NCI-H82 (cell line): ENCODE results near the gene GPX7.
A peak's percentile ranks its signal among the peaks of the same experiment; 100 is the strongest.

Source experiments
- DNase-seq: peaks from one replicate; lab custom pipeline; 2025; lab: John Stamatoyannopoulos, UW

The GPX7 gene

DNA sequence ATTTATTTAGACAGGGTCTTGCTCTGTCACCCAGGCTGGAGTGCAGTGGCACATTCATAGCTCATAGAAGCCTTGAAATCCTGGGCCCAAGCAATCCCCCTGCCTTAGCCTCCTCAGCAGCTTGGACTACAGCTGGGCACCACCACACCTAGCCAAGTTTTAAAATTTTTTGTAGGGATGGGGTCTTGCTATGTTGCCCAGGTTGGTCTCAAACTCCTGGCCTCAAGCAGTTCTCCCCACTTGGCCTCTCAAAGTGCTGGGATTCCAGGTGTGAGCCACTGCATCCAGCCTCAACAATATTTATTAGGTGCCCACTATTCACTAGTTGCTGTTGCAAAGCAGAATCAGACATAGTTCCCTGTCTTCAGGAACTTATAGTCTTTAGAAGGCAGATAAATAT lies 14.1 kb upstream of the GPX7 start:
- DNase-seq, result no peak

DNA sequence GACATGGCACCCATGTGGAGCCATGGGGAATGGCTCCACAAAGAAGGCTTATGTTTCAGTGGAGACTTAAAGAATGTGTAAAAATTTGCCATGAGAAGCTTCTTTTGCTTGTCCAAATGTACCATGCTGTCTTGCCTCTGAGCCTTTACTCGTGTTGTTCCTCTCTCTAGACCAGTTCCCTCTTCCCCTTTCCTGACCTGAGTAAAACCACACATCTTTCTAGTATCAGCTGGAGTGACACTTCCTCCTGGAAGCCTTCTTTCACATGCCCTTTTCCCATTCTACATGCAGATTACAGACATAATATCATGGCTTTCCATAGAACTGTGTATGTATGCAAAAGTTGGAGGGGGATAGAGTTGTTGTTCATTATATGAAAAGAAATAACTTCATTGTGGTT lies 13.6 kb upstream of the GPX7 start:
- no peak for DNase-seq

DNA sequence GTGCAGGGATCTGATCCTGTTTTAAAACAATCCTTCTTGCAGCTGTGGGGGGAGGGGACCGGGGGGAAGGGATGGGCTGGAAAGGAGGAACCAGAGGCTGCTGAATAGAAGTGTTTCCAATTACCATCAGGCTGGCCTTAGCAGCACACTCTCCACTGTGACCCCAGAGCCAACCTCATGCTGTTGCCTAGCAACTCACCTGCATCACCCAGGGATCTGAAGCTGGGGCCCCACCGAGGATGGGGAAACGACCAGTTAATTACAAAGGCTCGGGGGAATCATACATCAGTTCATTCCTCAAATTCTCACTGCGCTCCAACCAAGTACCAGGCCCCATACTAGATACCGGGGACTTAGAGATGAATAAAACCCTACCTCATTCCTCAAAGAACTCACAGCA lies 11.9 kb upstream of the GPX7 start:
- no peak for DNase-seq

DNA sequence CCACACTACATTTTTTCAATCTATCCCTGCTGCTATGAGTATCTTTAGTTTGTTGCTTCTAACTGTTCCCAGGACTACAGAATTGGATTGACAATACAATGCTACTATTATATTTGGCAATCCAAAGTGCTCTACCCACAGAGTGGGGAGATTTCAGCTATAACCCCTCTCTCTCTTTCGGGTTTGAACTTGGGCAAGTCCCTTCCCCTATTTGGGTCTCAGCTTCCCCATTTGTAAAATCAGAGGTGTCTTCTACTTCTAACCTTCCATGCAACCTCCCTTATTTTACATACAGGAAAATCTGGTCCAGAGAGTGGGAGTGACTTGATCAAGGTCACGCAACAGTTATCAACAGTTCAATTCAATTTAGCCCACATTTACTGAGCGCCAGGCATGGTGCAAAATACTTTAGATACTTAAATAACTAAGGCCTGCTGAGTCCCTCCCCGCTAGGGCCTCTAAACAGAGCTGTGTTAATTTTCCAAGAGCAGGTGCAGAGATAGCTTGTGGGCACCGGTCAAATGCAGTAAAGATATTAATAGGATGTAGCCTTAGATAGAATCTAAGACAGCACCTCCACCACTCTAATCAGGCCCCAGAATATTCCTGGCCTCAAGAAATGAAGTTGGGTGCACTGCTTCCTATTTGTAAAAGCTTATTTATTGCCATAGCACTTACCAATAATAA lies 9.4 kb upstream of the GPX7 start:
- no peak for DNase-seq

DNA sequence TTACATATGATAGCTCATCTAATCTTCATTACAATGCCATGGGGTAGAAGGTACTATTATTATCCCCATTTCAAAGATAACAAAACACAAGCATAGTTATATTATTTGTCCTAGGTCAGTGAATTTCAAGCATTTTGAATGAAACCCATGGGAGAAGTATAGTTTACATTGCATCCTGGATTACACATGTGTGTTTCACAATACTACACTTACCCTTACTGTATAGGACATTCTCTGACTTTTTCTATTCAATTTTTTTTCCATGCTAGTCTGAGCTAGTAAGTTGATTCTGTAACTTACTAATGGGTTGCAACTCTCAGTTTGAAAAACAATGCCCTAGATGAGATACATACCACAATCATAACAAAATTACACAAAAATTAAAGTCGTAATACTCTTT lies 8.7 kb upstream of the GPX7 start:
- no peak for DNase-seq

DNA sequence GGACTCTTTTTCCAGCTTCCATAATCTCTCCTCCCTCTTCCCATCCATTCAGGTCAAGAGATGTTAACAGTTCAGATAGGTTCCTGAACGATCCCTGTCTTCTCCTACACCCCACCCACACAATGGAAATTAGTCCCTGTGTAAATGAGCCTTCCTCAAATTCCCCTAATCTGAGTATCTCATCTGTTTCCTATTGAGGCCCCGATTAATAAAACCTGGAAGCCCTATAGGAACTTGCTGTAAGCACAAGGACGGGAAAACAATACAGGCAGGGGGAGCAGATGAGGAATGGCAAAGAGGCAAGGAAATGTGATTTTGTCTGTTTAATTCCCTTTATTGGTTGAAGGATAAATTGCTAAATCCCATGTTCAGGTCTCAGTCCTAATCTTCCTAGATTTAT lies 7.1 kb upstream of the GPX7 start:
- peak; percentile 90 for DNase-seq

DNA sequence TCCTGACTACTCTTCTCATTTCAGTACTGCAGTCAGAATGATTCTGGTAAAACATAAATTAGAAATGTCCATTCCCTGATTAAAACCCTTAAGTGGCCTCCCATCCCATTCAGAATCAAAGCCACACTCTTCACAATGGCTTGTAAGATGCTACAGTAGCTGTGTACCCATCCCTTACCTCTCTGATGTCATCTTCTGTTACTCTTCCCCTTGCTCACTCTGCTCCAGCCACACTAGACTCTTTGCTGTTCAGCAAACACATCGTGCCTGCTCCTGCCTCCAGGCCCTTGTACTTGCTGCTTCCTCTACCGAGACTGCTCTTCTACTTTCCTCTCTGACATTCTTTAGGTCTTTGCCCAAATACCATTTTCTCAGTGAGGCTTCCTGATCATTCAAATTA lies 4.3 kb upstream of the GPX7 start:
- no peak for DNase-seq

DNA sequence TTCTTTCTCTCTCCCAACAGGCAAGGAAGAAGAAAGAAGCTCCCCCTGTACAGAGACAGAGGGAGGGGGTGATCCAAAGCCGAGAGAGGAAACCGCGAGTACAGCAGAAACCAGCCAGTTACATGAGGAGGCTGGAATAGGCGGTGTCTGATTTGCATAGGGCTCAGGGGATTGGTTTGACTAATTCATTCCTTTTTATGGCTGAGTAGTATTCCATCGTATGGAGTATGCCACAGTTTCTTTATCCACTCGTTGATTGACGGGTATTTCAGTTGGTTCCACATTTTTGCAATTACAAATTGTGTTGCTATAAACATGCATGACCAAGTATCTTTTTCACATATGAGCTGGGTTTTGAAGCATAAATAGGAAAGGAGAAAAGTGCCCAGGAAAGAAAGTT lies 3.4 kb upstream of the GPX7 start:
- DNase-seq, result no peak

DNA sequence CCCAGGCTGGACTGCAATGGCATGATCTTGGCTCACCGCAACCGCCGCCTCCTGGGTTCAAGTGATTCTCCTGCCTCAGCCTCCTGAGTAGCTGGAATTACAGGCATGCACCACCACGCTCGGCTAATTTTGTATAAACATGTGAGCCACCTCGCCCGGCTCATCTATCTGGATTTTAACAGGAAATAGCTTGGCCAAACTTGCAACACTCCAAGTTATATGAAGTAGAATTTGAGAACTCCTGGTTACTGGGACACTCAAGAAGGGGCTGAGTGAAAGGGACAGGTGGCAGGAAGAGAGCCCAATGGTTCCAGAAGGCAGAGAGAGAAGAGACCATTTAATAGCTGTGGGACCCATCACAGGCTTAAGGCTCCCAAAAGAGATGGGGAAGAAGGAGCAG lies 2.9 kb upstream of the GPX7 start:
- no peak for DNase-seq

DNA sequence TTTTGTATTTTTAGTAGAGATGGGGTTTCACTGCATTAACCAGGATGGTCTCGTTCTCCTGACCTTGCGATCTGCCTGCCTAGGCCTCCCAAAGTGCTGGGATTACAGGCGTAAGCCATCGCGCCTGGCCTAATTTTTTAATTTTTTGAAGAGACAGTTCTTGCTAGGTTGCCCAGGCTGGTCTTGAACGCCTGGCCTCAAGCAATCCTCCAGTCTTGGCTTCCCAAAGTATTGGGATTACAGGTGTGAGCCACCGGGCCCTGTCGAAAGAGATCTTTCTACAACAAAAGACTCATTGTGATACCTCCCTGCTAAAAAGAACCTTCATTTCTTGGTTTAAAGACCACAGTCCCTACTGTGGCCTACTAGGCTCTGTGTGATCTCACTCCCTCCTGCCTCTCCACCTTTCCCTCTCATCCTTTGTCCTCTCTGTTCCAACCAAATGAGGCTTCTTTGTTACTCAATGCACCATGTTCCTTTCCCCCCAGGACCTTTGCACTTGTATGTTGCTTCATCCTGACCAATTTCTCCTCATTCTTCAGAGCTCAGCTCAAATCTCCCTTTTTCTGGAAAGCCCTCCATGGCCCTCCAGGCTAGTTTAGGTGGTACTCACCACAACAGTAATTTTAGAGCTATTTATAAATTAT lies 1.5 kb upstream of the GPX7 start:
- DNase-seq, result no peak

DNA sequence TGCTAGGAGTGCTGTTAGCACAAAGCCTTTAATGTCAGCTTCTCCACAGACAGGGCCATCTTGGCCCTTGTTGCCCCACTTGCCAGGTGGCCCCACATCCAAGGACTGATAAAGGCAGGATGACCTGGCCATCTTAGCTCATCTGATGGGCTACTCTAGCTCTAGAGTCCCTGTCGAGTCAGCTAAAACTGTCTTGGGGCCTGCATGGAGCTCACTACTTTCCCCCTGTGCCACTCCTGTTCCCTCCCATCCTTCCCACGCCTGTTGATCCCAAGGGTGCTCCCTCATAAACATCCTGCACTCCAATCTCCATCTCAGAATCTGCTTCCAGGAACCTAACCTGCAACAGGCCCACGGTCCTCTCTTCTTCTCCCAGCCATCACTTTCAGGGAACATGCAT lies 652 bp upstream of the GPX7 start:
- no peak for DNase-seq

DNA sequence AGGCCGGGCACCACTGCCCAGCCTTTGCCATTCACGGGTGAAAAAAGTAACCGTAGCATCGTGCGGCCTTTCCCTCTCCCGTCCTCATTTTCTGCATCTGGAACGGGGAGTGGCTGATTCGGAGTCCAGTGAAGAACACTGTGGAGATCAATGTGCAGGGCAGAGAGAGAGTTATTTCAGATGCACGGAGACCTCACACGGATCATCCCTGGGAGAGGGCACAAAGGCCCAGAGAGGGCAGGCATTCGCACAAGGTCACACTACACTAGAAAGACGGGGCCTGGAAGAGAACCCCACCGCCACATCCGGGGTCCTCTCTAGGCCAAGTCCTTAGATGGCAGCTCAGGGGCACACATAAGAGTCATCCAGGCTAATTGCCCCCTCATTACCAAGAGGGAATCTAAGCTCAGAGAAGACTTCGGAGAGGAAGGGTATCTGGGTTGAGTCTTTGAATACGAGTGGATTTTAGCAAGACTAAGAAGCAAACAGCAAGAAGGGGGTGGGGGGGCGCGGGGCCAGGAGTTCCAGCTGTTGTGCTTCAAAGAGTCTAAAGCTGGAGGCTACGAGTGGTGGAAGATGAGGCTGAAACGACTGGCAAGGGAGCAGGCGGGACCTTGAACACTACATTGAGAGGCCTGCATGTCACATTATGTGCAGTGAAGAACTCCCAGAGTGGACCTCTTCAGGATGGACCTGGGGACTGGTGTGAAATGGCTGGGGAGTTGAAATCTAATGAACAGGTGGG lies 857 bp downstream of the GPX7 start:
- no peak for DNase-seq

DNA sequence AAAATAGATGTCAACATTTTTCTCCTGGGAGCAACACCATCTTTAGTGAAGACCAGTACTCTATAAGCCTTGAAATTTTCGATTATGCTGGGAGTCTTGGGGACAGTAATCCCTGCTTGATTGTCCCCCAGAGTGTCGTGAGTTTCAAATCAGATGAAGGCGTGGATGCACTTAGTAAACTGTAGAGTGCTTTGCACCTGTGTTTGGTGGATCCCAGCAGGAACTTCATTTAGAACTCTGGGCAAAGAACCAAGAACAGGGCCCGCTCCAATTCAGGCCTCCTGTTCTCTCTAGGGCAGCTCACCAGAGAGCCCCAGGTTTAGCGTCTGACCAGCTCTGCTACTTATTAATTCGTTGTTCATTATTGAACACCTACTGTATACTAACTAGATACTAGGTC lies 1.5 kb downstream of the GPX7 start:
- DNase-seq, result no peak

DNA sequence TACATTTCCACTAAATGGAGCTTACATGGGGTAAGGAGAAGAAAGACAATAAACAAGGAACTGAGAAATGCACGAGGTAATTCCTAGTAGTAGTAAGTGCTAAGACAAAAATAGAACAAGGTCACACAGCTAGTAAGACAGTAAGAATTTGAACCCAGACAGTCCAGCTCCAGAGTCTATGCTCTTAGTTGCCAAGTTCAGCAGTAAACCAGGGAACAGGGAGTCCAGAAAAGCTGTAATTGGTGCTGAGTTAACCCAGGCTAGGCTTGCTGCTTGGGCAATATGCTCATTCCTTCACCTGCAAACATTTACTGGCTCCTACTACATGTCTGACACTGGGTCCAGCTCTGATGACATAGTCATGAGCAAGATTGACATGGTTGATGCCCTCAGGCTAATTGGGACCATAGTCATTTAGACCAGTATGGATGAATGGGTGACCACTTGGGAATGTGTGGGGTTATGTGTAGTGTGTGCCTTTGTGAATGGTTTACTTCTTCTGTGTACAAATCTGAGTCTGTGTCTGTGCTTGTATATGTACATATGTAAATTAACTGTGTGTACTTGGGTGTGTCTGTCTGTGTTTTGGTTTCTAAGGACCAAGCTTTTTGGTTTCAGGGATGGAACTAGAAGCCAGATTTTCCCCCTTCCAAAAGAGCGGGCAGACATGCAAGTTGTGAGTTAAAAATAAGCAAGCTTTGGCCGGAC lies 2.0 kb downstream of the GPX7 start:
- no peak for DNase-seq

DNA sequence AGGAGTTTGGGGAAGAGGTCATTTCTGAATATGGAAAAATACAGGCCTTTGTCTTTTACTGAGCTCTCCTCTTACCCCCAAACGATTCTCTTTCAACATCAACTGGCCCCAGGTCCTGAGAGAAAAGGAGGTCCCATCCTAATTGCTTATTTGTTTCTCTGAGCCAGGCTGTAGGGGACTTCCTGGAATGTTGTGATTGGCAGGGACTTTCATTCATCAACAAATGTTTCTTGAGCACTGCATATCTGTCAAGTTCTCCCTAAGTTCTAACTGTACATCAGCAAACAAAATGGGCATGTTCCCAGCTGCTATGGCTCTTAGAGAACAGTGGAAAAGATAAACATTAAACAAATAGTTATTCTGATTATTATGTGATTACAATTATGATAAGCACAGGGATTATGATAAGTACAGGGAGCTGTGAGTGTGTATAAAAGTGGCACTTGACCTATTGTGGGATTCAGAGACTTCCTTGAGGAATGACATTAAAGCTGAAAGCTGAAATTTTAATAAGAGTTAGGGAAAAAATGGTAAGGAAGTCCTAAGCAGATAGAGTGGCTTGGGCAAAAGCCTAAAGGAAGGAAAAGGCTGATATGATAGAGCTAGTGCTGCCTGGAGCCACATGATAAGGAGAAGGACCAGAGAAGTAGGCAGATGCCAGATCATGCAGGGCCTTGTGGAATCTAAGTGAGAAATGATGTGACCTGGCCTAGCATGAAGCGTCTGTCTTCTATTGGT lies 11.6 kb downstream of the GPX7 start:
- no peak for DNase-seq

DNA sequence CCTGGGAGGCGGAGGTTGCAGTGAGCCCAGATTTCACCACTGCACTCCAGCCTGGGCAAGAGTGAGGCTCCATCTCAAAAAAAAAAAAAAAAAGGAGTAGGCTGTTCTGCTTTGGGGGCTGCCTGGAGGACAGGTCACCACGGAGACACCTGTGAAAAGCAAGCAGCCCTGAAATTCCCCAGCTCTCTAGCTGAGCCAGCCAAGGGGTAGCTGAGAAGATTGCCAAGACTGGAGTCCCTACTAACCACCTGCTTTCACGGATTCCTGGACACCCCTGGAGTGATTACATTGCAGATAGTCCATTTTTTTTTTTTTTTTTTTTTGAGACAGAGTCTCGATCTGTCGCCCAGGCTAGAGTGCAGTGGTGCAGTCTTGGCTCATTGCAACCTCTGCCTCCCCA lies 12.5 kb downstream of the GPX7 start:
- DNase-seq, result no peak

DNA sequence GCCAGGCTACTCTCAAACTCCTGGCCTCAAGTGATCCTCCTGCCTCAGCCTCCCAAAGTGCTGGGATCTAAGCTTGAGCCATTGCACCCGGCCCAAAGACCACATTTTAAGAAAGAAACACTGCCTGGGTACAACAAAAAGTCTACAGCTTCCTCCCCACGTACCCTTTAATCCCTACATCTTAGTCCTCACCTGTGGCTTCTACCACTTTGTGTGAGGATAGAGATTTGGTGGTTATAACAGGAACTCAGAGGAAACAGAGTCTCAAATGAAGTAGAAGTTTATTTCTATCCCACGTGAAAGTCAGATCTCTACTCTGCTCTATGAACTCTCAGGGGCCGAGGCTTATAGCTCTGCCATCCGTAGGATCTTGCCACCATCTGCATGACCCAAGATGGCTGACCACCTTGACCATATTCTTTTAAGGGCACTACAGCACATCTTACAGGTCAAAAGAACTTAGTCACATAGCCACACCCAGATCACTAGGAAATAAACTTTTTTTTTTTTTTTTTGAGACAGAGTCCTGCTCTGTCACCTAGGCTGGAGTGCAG lies 13.4 kb downstream of the GPX7 start:
- DNase-seq, result no peak

DNA sequence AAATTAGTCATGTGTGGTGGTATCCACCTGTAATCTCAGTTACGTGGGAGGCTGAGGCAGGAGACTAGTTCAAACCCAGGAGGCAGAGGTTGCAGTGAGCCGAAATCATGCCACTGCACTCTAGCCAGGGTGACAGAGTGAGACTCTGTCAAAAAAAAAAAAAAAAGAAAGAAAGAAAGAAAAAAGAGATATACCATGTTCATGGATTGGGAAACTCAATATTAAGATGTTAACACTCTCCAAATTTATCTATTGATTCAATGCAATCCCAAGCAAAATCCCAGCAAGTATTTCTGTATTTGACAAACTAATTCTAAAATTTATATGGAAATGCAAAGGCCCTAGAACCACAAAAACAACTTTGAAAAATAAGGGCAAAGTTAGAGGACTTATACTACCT lies 19.8 kb downstream of the GPX7 start:
- DNase-seq, result no peak

DNA sequence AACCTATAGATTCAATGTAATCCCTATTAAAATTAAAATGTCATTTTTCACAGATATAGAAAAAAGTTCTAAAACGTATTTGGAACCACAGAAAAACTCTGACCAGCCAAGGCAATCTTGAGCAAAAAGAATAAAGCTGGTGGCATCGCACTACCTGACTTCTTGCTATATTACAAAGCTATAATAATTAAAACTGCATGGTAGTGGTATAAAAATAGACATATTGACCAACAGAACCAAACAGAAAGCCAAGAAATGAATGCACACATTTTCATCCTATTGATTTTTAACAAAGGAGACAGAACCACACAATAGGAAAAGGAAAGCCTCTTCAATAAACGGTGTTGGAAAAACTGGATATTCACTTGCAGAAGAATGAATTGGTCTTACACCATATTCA lies 21.6 kb downstream of the GPX7 start:
- no peak for DNase-seq

DNA sequence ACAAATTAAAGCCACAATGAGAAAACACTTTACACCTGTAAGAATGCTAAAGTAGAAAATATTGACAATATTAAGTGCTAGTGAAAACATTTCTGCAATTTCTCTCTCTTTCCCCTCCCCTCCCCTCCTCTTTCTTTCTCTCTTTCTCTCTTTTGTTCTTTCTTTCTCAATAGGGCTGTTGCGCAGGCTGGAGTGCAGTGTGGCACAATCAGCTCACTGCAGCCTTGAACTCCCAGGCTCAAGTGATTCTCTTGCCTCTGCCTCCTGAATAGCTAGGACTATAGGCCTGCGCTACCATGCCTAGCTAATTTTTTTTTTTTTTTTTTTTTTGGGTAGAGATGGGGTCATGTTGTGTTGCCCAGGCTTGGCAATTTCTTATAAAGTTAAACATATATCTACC lies 24.9 kb downstream of the GPX7 start:
- no peak for DNase-seq

DNA sequence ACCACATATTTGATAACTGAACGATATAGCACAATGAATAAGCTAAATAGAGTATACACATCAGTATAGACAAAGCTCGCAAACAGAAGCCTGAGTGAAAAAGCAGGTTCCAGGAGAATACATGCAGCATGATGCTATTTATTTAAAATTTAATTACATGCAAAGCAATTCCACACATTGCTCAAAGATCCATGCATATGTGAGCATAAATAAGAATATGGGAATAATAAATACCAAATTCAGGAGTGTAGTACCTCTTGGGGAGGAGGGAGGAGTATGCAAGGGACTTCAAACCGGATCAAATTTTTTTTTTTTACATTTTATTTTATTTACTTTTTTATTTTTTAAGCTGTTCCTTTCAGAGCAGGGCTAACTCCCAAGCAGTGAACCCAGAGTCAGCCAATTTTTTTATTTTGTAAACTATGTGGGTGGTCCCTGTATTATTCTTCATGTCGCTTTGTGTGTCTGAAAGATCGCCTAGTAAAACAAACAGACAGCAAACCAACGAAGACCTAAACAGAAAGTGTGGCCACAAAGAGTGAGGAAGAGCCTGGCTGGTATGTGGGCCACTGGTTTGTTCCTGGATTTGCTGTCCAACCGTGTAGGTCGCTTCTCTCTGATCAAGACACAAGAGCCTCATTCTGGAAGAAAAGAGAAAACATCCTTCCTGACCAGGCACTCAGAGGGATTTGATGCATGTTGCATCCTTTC lies 26.6 kb downstream of the GPX7 start:
- DNase-seq, result no peak
